HG03575 (cell line): ENCODE measurements around the gene MAT1A.
"Not testable (repeated sequence)": the region's sequence is repeated elsewhere in the genome, so short reads cannot be mapped to it uniquely, and the experiment has no call there.

Experiments
- ATAC-seq: cut with Tn5 transposase; IDR thresholded peaks from one replicate; pipeline ENCODE4 v1.9.1; 2021; ENCODE audit not compliant: unreplicated experiment, insufficient number of reproducible peaks, low FRiP score; ENCODE audit errors: extremely low read depth

The MAT1A gene

DNA sequence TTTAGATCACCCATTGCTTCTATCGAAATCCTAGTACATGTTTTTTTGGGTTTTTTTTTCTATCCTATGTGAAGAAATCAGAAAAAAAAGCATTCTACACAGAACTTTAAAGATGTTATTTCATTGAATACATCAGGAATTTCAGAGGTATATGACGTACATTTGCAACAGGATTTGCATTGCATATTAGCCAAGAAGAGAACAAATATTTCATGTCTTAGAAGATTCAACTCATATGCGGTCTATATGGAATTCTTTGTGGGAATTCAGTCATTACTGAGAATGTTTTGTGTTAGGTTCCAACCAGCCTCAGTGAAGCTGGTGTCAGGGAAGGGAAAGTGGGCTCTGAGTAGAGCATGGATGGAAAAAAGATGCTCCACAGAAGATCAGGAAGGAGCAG, 45.1 kb downstream of the MAT1A start:
- not testable (repeated sequence) for ATAC-seq

DNA sequence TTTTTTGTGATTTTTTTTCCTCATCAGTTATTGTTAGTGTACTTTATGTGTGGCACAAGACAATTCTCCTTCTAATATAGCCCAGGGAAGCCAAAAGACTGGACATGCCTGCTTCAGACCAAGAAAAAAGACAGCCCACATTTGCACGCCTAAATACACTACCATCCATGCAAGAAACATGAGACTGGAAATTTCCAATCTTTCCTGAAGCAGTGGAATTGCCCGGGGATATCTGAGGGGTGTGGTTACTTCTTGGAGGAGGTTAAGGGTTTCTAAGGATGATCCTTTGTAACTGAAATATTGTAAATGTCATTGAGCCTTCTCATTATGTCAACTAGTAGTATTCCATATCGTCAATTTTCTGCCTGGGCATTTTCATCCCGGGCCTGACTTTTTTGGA, 47.1 kb downstream of the MAT1A start:
- ATAC-seq = not testable (repeated sequence)

DNA sequence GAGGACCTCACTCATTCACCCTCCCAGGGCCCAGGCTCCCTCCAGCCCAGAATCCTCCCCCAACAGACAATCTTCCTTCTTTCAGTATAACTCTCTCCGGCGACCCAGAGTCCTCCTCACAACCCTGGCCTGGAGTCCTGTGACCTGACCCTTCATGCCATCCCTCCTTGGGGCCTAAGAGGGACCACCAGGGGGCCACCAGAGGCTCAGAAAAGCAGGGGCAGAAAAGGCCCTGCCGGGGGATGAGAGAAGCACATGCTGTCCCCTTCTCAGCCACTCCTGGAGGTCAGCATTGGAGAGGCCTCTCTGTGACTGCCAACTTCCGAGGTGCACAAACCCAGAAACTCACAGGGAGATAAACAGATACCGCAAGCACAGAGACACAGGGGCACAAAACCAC, 53.0 kb downstream of the MAT1A start:
- ATAC-seq = not testable (repeated sequence)

DNA sequence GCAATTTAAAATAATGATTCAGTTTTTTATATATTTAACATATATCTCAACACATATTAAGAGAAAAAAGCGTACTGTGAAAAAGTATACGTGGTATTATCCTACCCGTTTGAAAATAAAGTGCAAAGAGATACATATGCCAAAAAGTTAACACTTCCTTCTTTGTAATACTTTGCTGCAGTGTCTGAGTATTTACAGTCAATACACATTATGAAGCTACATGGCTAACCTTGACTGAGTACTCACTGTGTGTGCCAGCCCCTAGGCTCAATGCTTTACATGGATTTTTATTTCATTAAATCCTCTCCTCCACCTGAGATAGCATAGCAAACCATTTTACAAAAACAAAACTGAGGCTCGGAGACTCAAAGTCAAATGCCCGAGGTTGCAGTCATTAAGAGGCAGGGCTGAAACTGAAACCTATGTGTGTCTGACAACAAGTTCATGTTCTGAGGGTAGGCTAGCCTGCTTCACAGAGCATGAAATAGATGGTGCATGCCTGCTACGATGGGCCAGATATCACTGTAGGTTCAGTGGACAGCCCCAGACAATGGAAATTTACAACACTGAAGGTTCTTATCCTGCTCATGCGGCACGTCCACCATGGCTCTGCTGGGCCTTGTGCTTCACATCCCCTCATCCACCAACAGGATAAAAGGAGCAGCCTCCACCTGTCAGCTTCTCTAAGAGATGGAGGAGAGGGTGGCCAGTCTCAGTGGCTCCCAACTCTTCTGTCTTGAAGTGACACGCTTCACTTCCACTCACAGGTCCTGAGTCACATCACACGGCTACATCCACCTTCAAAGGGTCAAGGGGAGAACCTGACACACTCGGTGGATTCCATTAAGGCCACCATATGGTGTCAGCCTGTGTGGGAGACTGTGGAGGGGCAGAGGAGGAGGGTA, 54.9 kb downstream of the MAT1A start:
- ATAC-seq = peak; percentile 100

DNA sequence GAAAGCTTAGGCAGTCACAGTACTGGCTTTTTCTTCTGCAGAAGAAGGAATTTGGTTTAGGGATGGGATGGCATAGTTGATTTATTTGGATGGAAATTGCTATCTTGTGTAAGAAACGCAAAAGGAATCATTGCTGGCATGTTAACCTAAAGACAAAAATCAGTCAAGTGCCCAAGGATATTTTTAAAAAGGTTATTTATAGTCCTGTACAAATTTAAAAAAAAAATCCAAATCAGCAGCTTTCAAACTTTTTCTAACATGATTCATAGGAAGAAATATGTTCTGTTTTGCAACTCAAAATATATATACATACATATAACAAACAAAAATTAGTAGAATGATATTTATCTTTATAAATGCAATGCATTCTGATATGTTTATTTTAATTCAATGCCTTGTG, 55.6 kb downstream of the MAT1A start:
- not testable (repeated sequence) for ATAC-seq

DNA sequence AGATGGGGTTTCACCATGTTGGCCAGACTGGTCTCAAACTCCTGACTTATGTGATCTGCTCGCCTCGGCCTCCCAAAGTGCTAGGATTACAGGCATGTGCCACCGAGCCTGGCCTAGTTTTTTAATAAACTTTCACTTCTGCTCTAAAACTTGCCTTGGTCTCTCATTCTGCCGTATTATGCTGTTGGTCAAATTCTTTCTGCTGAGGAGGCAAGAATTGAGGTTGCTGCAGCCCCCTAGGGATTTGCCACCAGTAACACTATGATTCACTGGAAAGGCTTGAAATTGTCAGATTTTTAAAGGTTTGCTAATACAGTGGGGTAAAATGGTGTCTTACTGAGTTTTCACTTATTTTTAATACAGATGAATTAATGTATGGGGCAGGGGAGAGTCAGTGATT, 62.7 kb downstream of the MAT1A start:
- ATAC-seq = not testable (repeated sequence)

DNA sequence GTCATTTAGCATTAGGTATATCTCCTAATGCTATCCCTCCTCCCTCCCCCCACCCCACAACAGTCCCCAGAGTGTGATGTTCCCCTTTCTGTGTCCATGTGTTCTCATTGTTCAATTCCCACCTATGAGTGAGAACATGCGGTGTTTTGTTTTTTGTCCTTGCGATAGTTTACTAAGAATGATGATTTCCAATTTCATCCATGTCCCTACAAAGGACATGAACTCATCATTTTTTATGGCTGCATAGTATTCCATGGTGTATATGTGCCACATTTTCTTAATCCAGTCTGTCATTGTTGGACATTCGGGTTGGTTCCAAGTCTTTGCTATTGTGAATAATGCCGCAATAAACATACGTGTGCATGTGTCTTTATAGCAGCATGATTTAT, 66.4 kb downstream of the MAT1A start:
- ATAC-seq = not testable (repeated sequence)
